KMS-11 (cell line): Measurements from ENCODE around the gene TMEM97.

Experiments used
- H2AFZ ChIP-seq: fragments of 200-600 bp; sonication (generic); 2 replicates; pipeline ENCODE4 v1.6.1; 2016; ENCODE audit warnings: antibody characterized with exemption, mixed run types, low read depth
- H3K27ac ChIP-seq: fragments of 200-600 bp; sonication (generic); 2 replicates; pipeline ENCODE4 v1.6.1; 2016; ENCODE audit warnings: mild to moderate bottlenecking, mixed run types
- H3K27me3 ChIP-seq: fragments of 200-600 bp; sonication (generic); 2 replicates; pipeline ENCODE4 v1.6.1; 2017; ENCODE audit warnings: mild to moderate bottlenecking, low read depth, mixed run types, moderate library complexity; ENCODE audit not compliant: insufficient read depth
- H3K36me3 ChIP-seq: fragments of 200-600 bp; sonication (generic); 2 replicates; pipeline ENCODE4 v1.6.1; 2017; ENCODE audit warnings: mild to moderate bottlenecking, mixed run types; ENCODE audit not compliant: insufficient read depth
- H3K4me1 ChIP-seq: fragments of 200-600 bp; sonication (generic); 2 replicates; pipeline ENCODE4 v1.6.1; 2016; ENCODE audit warnings: mild to moderate bottlenecking, low read depth, mixed run types; ENCODE audit not compliant: poor library complexity, severe bottlenecking
- H3K4me2 ChIP-seq: fragments of 200-600 bp; sonication (generic); 2 replicates; pipeline ENCODE4 v1.7.0; 2016; ENCODE audit warnings: mild to moderate bottlenecking, mixed run types
- H3K4me3 ChIP-seq: fragments of 200-600 bp; sonication (generic); IDR thresholded peaks from 2 replicates; pipeline ENCODE4 v1.6.1; 2017; ENCODE audit warnings: low read depth, low read length, mixed read lengths; ENCODE audit not compliant: insufficient read depth
- H3K79me2 ChIP-seq: fragments of 200-600 bp; sonication (generic); 2 replicates; pipeline ENCODE4 v1.6.1; 2016; ENCODE audit warnings: low read depth, mixed run types; ENCODE audit not compliant: insufficient read depth
- H3K9ac ChIP-seq: fragments of 200-600 bp; sonication (generic); 2 replicates; pipeline ENCODE4 v1.6.1; 2016; ENCODE audit warnings: mild to moderate bottlenecking, mixed run types
- H4K20me1 ChIP-seq: fragments of 200-600 bp; sonication (generic); 2 replicates; pipeline ENCODE4 v1.6.1; 2016; ENCODE audit warnings: mild to moderate bottlenecking, mixed run types; ENCODE audit not compliant: insufficient read depth
- CTCF ChIP-seq: fragments of 200-600 bp; sonication (generic); conservative IDR thresholded peaks from 2 replicates; pipeline ENCODE4 v1.6.1; 2017; ENCODE audit warnings: low read depth, mild to moderate bottlenecking, antibody characterized with exemption, low read length, moderate library complexity, mixed read lengths

Gene TMEM97

GRCh38 chr17:28306954-28307401 is 12.0 kb upstream of the TMEM97 start:
- no peak for TF ChIP-seq CTCF
- no peak overlapping the region for H3K4me3 ChIP-seq
- H3K4me1 ChIP-seq: no peaks in the 10 kb centered on the region
- H3K79me2 ChIP-seq: no peaks in the 10 kb centered on the region
- no peak overlapping the region for H3K9ac ChIP-seq
- H3K4me2 ChIP-seq: no peak overlapping the region
- no peak overlapping the region for H2AFZ ChIP-seq
- H3K27me3 ChIP-seq: no peaks in the 10 kb centered on the region
- no peaks in the 10 kb centered on the region for H3K36me3 ChIP-seq
- H3K27ac ChIP-seq: no peak overlapping the region
- H4K20me1 ChIP-seq: no peaks in the 10 kb centered on the region

GRCh38 chr17:28313841-28314240 is 5.2 kb upstream of the TMEM97 start:
- no peak for TF ChIP-seq CTCF
- H3K27ac ChIP-seq: no peak overlapping the region
- no peak overlapping the region for H3K4me2 ChIP-seq
- H3K36me3 ChIP-seq: no peaks in the 10 kb centered on the region
- no peak overlapping the region for H2AFZ ChIP-seq
- H3K4me3 ChIP-seq: no peak overlapping the region
- H3K27me3 ChIP-seq: no peaks in the 10 kb centered on the region
- no peaks in the 10 kb centered on the region for H4K20me1 ChIP-seq
- H3K4me1 ChIP-seq: peaks cover 9% of the 10 kb centered on the region
- no peak overlapping the region for H3K9ac ChIP-seq
- H3K79me2 ChIP-seq: no peaks in the 10 kb centered on the region

DNA sequence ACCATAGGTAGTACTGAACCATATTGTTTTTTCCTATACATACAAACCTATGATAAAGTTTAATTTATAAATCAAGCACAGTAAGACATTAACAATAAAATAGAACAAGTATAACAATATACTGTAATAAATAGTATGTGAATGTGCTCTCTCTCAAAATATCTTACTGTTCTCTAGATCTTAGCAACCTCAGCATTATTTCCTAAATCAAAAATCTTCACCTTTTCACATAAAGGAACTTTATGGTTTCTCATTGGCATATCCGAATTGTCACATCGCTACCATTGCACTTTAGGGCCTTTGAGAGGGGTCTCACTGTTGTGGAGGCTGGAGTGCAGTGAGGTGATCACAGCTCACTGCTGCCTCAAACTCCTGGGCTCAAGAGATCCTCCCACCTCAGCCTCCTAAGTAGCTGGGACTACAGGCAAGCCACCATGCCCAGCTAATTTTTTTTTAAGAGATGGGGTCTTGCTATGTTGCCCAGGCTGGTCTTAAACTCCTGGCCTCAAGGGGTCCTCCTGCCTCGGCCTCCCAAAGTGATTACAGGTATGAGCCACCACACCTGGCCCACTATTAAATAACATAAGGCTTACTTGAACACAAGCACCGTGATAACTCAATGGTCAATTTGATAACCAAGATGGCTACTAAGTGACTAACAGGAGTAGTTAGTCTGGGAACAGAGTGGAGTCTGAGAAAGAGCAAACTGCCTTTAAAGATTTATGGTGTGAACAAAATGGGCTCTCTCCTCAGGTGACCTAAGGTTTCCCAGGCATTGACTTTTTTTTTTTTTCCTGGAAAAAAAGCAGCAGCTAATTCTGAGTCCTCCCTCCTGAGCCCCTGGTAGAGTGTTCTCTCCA is 2.9 kb upstream of the TMEM97 start:
- Histone ChIP-seq H3K27ac (no peak overlapping the region), H3K27me3 (no peaks in the 10 kb centered on the region), H3K9ac (no peak overlapping the region), H3K4me2 (no peak overlapping the region), H3K36me3 (no peaks in the 10 kb centered on the region), H3K79me2 (peaks cover 20% of the 10 kb centered on the region), H4K20me1 (no peaks in the 10 kb centered on the region), H2AFZ (no peak overlapping the region), H3K4me3 (no peak overlapping the region), H3K4me1 (peaks cover 18% of the 10 kb centered on the region)
- no peak for TF ChIP-seq CTCF

DNA sequence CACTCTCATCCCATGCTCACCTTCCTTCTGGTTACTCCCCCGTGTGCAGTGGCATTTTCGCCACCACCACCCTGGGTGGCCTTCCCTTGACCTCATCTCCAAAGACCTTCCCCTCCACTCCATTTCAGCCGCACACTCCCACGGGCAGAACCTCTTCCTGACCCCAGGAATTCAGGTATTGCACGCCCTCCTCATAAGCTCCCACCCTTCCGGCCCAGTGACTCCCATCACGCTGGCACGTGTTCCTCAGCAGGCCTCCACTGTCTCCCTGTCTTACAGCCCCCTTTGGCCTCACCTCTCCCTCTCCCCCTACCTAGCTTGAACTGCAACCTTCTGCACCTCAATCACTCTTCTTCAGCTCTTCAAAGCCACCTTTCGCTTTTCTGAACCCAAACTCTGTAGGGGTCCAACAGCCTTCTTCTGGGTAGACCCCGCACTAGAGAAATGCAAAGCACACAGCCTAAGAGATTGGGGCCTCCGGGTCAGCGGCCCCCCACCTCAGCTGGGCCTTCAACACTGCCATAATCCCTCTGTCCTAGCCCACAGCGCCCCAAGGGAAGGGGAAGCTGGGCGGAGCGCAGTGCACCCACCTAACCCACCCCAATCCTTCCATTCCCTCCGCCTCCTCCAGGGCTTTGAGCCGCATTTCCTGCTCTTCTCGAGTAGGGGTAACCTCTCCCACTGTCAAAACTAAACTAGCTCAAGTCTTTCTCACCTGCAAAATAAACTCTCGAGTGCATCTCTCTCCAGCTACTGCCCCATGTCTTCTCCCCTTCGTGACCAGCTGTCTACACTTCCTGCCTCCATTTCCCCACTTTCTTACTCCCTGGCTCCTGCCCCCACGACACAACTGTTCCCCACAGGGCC is 1.7 kb upstream of the TMEM97 start:
- peaks cover 32% of the 10 kb centered on the region for H3K79me2 ChIP-seq
- H3K4me3 ChIP-seq: no peak overlapping the region
- no peak overlapping the region for H3K27ac ChIP-seq

More for the DNA sequence above, 1.7 kb upstream of the TMEM97 start:
- H3K36me3 ChIP-seq: no peaks in the 10 kb centered on the region; the same call in 1 of the 2 replicates
- no peaks in the 10 kb centered on the region; the same call in 1 of the 2 replicates for H4K20me1 ChIP-seq
- H3K27me3 ChIP-seq: no peaks in the 10 kb centered on the region
- peak overlapping the region; percentile 97; the same call in 1 of the 2 replicates for H3K9ac ChIP-seq
- H2AFZ ChIP-seq: peak overlapping the region; percentile 97; the same call in 1 of the 2 replicates
- no peak for TF ChIP-seq CTCF
- H3K4me1 ChIP-seq: peaks cover 30% of the 10 kb centered on the region
- peak overlapping the region; percentile 99 for H3K4me2 ChIP-seq
